HepG2 (cell line): ENCODE results near the gene MTA1. TPM values are rescaled to one million over a fixed set of nuclear protein-coding genes. Genes with fewer than 3 reads are reported as not detected.

Experiments used
- AGO1 ChIP-seq: fragments of 200-400 bp; formaldehyde crosslinking; IDR thresholded peaks from 2 replicates; pipeline ENCODE4 v1.6.1; 2017; ENCODE audit warnings: mild to moderate bottlenecking, low read depth, low read length, moderate library complexity; ENCODE audit not compliant: poor library complexity, severe bottlenecking
- BRD4 ChIP-seq: sonication (generic); formaldehyde crosslinking; IDR thresholded peaks from 2 replicates; pipeline ENCODE4 v1.4.0; 2020; ENCODE audit warnings: missing genetic modification reagents
- CHD2 ChIP-seq: IDR thresholded peaks from 2 replicates; pipeline ENCODE4 v1.6.1; 2011; ENCODE audit warnings: low read depth, low read length, improper control_type of control experiment
- FOXJ3 ChIP-seq: sonication (generic); formaldehyde crosslinking; IDR thresholded peaks from 2 replicates; pipeline ENCODE4 v1.4.0; 2020; ENCODE audit warnings: missing genetic modification reagents, mild to moderate bottlenecking, borderline replicate concordance
- HNRNPLL ChIP-seq: fragments of 200-400 bp; formaldehyde crosslinking; IDR thresholded peaks from 2 replicates; pipeline ENCODE4 v1.6.1; 2017; ENCODE audit warnings: mild to moderate bottlenecking, low read depth, low read length; ENCODE audit not compliant: poor library complexity, severe bottlenecking
- HOXA5 ChIP-seq: sonication (generic); formaldehyde crosslinking; IDR thresholded peaks from 2 replicates; pipeline ENCODE4 v1.4.0; 2020; ENCODE audit warnings: missing genetic modification reagents
- KDM2A ChIP-seq: sonication (generic); formaldehyde crosslinking; IDR thresholded peaks from 2 replicates; pipeline ENCODE4 v1.4.0; 2020; ENCODE audit warnings: low read depth, missing genetic modification reagents, borderline replicate concordance
- ONECUT2 ChIP-seq: sonication (generic); formaldehyde crosslinking; IDR thresholded peaks from 2 replicates; pipeline ENCODE4 v1.4.0; 2020; ENCODE audit warnings: missing genetic modification reagents
- PPARG ChIP-seq: conservative IDR thresholded peaks from 2 replicates; pipeline ENCODE4 v1.6.1; 2016; ENCODE audit warnings: missing biosample characterization, missing genetic modification reagents
- PREB ChIP-seq: sonication (generic); formaldehyde crosslinking; IDR thresholded peaks from 2 replicates; pipeline ENCODE4 v1.4.0; 2020; ENCODE audit warnings: missing genetic modification reagents
- REST ChIP-seq, 2 experiments: IDR thresholded peaks; 2 replicates each; pipeline ENCODE4 v1.6.1; 2011 to 2012; ENCODE audit warnings: low read length in 2 of 2, borderline replicate concordance in 1 of 2, low read depth in 1 of 2, mild to moderate bottlenecking in 1 of 2, moderate library complexity in 1 of 2
- SALL2 ChIP-seq: sonication (generic); formaldehyde crosslinking; IDR thresholded peaks from 2 replicates; pipeline ENCODE4 v1.8.1; 2023; ENCODE audit warnings: mild to moderate bottlenecking, missing genetic modification reagents, inconsistent platforms
- SAP130 ChIP-seq: IDR thresholded peaks from 2 replicates; pipeline ENCODE4 v1.6.1; 2016; ENCODE audit warnings: low read depth
- TMF1 ChIP-seq: sonication (generic); formaldehyde crosslinking; IDR thresholded peaks from 2 replicates; pipeline ENCODE4 v1.8.1; 2022; ENCODE audit warnings: low read depth, missing genetic modification reagents
- ZNF432 ChIP-seq: sonication (generic); formaldehyde crosslinking; IDR thresholded peaks from 2 replicates; pipeline ENCODE4 v1.5.0; 2020; ENCODE audit warnings: missing genetic modification reagents, mild to moderate bottlenecking, borderline replicate concordance
- ZNF574 ChIP-seq: sonication (generic); formaldehyde crosslinking; IDR thresholded peaks from 2 replicates; pipeline ENCODE4 v1.4.0; 2020; ENCODE audit warnings: missing genetic modification reagents
- ZNF615 ChIP-seq: sonication (generic); formaldehyde crosslinking; IDR thresholded peaks from 2 replicates; pipeline ENCODE4 v1.5.0; 2020; ENCODE audit warnings: mild to moderate bottlenecking, missing genetic modification reagents, borderline replicate concordance
- ZNF75D ChIP-seq: sonication (generic); formaldehyde crosslinking; IDR thresholded peaks from 2 replicates; pipeline ENCODE4 v1.8.1; 2023; ENCODE audit warnings: missing genetic modification reagents, mild to moderate bottlenecking, borderline replicate concordance
- ZNF780A ChIP-seq: sonication (generic); formaldehyde crosslinking; IDR thresholded peaks from 2 replicates; pipeline ENCODE4 v1.8.0; 2022; ENCODE audit warnings: mild to moderate bottlenecking, missing genetic modification reagents, moderate library complexity
- polyA plus RNA-seq, 8 experiments: library from polyadenylated mRNA; depleted of rRNA in 3 of 8; stranded (reverse) in 7 of 8; unstranded in 1 of 8; fragments of >200 nt; fragmentation: Illumina TruSeq in 4 of 8; extraction: Trizol in 4 of 8; gene quantifications; 2 replicates each; pipeline versions ENCODE4 v1.2.1 to v1.2.3, GENCODE V29; 2011 to 2016; ENCODE audit warnings: low read depth in 4 of 8, missing spikeins in 1 of 8, mixed read lengths in 1 of 8; ENCODE audit not compliant: insufficient read depth in 1 of 8
- total RNA-seq, 5 experiments: library from RNA; depleted of rRNA; stranded (reverse); fragments of >200 nt; fragmentation: Illumina TruSeq; extraction: Trizol; gene quantifications; 2 replicates each; pipeline ENCODE4 v1.2.3, GENCODE V29; 2016; ENCODE audit warnings: low read depth in 1 of 5

The MTA1 gene
- total and polyA plus RNA-seq, 2 of the 13 experiments (the other 11 are each of a cell fraction or from before 2014, with no cell fraction given) = 35.2 to 85.8 TPM

GRCh38 chr14:105398044-105398725 is 21.4 kb upstream of the MTA1 start, which contains the start of gene TEX22 (continued):
- TF ChIP-seq PREB (CRISPR knock-in tag) (no peak), ZNF574 (CRISPR knock-in tag) (peak; percentile 89), AGO1 (peak; percentile 21), BRD4 (CRISPR knock-in tag) (peak; percentile 52; the same call in 1 of the 2 replicates), ZNF780A (CRISPR knock-in tag) (0 out of 2 replicates have a peak, but pooled peaks have one; percentile 6), ZNF615 (no peak), ONECUT2 (CRISPR knock-in tag) (no peak), KDM2A (CRISPR knock-in tag) (peak; percentile 98), HOXA5 (CRISPR knock-in tag) (peak; percentile 75; the same call in 1 of the 2 replicates), REST (IDR thresholded peaks at IDR 0.05; ENCODE audit: borderline replicate concordance in 1 of 2, low read depth in 1 of 2, low read length in 2 of 2) (no peak; a peak in 1 of 4 replicates), TMF1 (CRISPR knock-in tag) (no peak), PPARG (no peak), SAP130 (CRISPR knock-in tag) (peak; percentile 68), CHD2 (peak; percentile 73), ZNF432 (CRISPR knock-in tag) (no peak), FOXJ3 (CRISPR knock-in tag) (no peak), HNRNPLL (no peak), SALL2 (CRISPR knock-in tag) (peak; percentile 57), ZNF75D (CRISPR knock-in tag) (0 out of 2 replicates have a peak, but pooled peaks have one; percentile 2)
